Parathyroid adenoma (tissue), 2 donors: Measurements from ENCODE around the gene HSP90AB1.

Source experiments
- H2AFZ ChIP-seq: fragments of 300-600 bp; sonication (generic); one replicate; pipeline ENCODE4 v1.7.0; 2017; ENCODE audit warnings: antibody characterized with exemption, mild to moderate bottlenecking
- H3K27ac ChIP-seq: fragments of 300-600 bp; sonication (generic); one replicate; pipeline ENCODE4 v1.7.0; 2017
- H3K27me3 ChIP-seq: fragments of 300-600 bp; sonication (generic); one replicate; pipeline ENCODE4 v1.7.0; 2017; ENCODE audit warnings: low read length; ENCODE audit not compliant: control insufficient read depth, insufficient read depth
- H3K36me3 ChIP-seq: fragments of 300-600 bp; sonication (generic); one replicate; pipeline ENCODE4 v1.7.0; 2017; ENCODE audit warnings: low read length; ENCODE audit not compliant: control insufficient read depth, insufficient read depth
- H3K4me1 ChIP-seq: fragments of 300-600 bp; sonication (generic); one replicate; pipeline ENCODE4 v1.7.0; 2017; ENCODE audit warnings: control low read depth
- H3K4me2 ChIP-seq: fragments of 300-600 bp; sonication (generic); one replicate; pipeline ENCODE4 v1.7.0; 2017; ENCODE audit warnings: low read length
- H3K4me3 ChIP-seq: fragments of 300-600 bp; sonication (generic); one replicate; pipeline ENCODE4 v1.7.0; 2017; ENCODE audit warnings: low read depth, low read length
- H3K79me2 ChIP-seq: fragments of 300-600 bp; sonication (generic); one replicate; pipeline ENCODE4 v1.7.0; 2017; ENCODE audit warnings: control low read depth
- H3K9ac ChIP-seq: fragments of 300-600 bp; sonication (generic); one replicate; pipeline ENCODE4 v1.7.0; 2017; ENCODE audit warnings: mild to moderate bottlenecking
- H3K9me3 ChIP-seq: fragments of 300-600 bp; sonication (generic); one replicate; pipeline ENCODE4 v1.7.0; 2017; ENCODE audit warnings: low read length; ENCODE audit not compliant: control insufficient read depth
- TF ChIP-seq, protein P1 (sequence below): fragments of 300-600 bp; sonication (generic); IDR thresholded peaks from one replicate; pipeline ENCODE4 v1.7.0; 2017; ENCODE audit warnings: antibody characterized with exemption, mild to moderate bottlenecking
- donor health status: primary hyperparathyroidism.

HSP90AB1 gene

GRCh38 chr6:44286285-44286565 is 39.3 kb downstream of the HSP90AB1 start:
- Histone ChIP-seq H3K9me3 (no peaks in the 10 kb centered on the region), H3K9ac (no peak overlapping the region), H3K4me3 (no peak overlapping the region), H2AFZ (no peak overlapping the region), H3K79me2 (no peaks in the 10 kb centered on the region), H3K27ac (no peak overlapping the region), H3K27me3 (no peaks in the 10 kb centered on the region), H3K36me3 (no peaks in the 10 kb centered on the region), H3K4me1 (no peaks in the 10 kb centered on the region), H3K4me2 (no peak overlapping the region)
- TF ChIP-seq, protein P1, sequence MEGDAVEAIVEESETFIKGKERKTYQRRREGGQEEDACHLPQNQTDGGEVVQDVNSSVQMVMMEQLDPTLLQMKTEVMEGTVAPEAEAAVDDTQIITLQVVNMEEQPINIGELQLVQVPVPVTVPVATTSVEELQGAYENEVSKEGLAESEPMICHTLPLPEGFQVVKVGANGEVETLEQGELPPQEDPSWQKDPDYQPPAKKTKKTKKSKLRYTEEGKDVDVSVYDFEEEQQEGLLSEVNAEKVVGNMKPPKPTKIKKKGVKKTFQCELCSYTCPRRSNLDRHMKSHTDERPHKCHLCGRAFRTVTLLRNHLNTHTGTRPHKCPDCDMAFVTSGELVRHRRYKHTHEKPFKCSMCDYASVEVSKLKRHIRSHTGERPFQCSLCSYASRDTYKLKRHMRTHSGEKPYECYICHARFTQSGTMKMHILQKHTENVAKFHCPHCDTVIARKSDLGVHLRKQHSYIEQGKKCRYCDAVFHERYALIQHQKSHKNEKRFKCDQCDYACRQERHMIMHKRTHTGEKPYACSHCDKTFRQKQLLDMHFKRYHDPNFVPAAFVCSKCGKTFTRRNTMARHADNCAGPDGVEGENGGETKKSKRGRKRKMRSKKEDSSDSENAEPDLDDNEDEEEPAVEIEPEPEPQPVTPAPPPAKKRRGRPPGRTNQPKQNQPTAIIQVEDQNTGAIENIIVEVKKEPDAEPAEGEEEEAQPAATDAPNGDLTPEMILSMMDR, result no peak

DNA sequence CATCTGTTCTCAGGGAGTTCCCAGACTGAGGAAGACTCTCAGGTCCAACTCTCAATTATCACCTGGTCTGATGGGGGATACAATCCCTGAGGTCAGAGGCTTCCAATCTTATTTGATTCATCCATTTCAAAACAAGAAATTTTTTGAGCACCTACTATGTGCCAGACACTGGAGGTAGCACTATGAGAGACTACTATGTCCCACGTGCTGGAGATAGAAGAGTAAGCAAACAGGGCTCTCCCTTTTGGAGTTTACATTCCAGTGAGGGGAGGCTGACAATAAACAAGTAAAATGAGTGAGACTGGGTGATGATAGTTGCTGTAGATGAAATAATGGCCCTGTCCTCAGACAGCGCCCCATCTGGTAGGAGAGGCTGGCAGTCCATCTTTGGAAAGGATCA is 39.8 kb downstream of the HSP90AB1 start:
- TF ChIP-seq, protein P1, result no peak
- Histone ChIP-seq H3K4me3 (no peak overlapping the region), H3K27ac (no peak overlapping the region), H3K9ac (no peak overlapping the region), H3K4me1 (no peaks in the 10 kb centered on the region), H3K27me3 (no peaks in the 10 kb centered on the region), H3K79me2 (no peaks in the 10 kb centered on the region), H2AFZ (no peak overlapping the region), H3K36me3 (no peaks in the 10 kb centered on the region), H3K9me3 (no peaks in the 10 kb centered on the region), H3K4me2 (no peak overlapping the region)

DNA sequence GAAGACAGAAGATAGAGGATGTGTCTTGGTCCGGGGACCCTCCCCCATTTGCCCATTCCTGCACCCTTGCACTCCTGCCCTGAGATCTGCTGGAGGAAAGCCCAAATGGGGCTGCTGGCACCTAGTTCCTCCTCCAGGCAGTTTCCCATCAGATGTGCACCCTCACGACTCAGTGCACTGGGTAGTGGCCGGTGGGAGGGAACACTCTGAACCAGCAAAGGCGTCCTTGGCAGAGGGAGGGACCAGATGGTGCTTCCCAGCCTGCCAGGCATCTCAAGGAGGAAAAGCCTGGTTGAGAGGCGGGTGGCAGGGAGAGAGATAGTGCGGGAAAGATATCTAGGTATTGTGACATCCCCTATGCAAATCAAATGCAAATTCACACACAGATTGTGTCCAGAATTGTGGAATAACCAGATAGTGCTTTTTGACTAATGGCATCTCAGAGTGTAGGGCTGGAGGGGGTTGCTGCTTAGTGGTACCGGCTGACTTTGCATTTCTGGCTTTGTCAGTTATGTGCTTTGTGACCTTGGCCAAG is 42.9 kb downstream of the HSP90AB1 start:
- no peak overlapping the region for H3K9ac ChIP-seq
- H3K27me3 ChIP-seq, result no peaks in the 10 kb centered on the region
- H3K4me1 ChIP-seq, result no peaks in the 10 kb centered on the region
- H3K36me3 ChIP-seq, result no peaks in the 10 kb centered on the region
- H3K9me3 ChIP-seq, result no peaks in the 10 kb centered on the region
- H3K4me3 ChIP-seq, result no peak overlapping the region
- TF ChIP-seq, protein P1, result no peak
- no peaks in the 10 kb centered on the region for H3K79me2 ChIP-seq
- no peak overlapping the region for H3K4me2 ChIP-seq
- H2AFZ ChIP-seq, result no peak overlapping the region
- H3K27ac ChIP-seq, result no peak overlapping the region

DNA sequence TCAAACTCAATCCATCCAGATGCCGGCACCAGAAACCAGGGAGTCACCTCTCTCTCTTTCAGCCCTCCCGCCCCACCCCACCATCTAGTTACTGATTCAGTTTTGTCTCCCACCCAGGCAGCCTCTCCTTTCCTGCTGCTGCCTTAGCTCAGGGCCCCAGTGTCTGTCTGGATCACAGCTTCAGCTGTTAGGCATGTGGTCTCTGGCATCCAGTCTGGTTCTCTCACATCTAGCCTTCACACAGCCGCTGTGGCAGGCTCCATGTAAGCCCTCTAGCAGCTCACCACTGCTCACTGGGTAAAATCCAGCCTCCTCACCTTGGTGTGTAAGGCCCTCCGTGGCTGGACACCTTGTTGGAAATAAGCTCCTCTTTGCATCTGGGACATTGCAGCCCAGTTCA is 44.9 kb downstream of the HSP90AB1 start:
- Histone ChIP-seq H3K27me3 (no peaks in the 10 kb centered on the region), H3K4me2 (no peak overlapping the region), H3K4me1 (no peaks in the 10 kb centered on the region), H3K27ac (no peak overlapping the region), H3K9ac (no peak overlapping the region), H3K36me3 (no peaks in the 10 kb centered on the region), H2AFZ (no peak overlapping the region), H3K4me3 (no peak overlapping the region), H3K79me2 (no peaks in the 10 kb centered on the region), H3K9me3 (no peaks in the 10 kb centered on the region)
- TF ChIP-seq, protein P1, result no peak

GRCh38 chr6:44292661-44293365 is 45.9 kb downstream of the HSP90AB1 start:
- Histone ChIP-seq H3K27me3 (no peaks in the 10 kb centered on the region), H3K36me3 (no peaks in the 10 kb centered on the region), H3K79me2 (no peaks in the 10 kb centered on the region), H3K4me1 (no peaks in the 10 kb centered on the region), H3K4me3 (no peak overlapping the region), H3K27ac (no peak overlapping the region), H3K4me2 (no peak overlapping the region), H2AFZ (no peak overlapping the region), H3K9ac (no peak overlapping the region), H3K9me3 (no peaks in the 10 kb centered on the region)
- TF ChIP-seq, protein P1, result no peak
